Activated B cell treated with CpG ODN at 0.5 μM for 24 hours (primary cell): ENCODE measurements around the gene SCO1. TPM values are rescaled to one million over a fixed set of nuclear protein-coding genes. Genes with fewer than 3 reads are reported as not detected.
A peak's percentile ranks its signal among the peaks of the same experiment; 100 is the strongest.
"Not testable (repeated sequence)": the region's sequence is repeated elsewhere in the genome, so short reads cannot be mapped to it uniquely, and the experiment has no call there.

Experiments
- ATAC-seq: fragments of 200-7000 bp; cut with Tn5 transposase; one replicate; pipeline ENCODE4 v1.10.0; 2021; ENCODE audit warnings: low read depth, mild to moderate bottlenecking, moderate library complexity
- CTCF ChIA-PET: fragments of 350-600 bp; sonication (Branson Sonifier 250); formaldehyde crosslinking; loops from one replicate; lab custom pipeline; 2021; ENCODE audit warnings: antibody characterized with exemption; lab: Charles Lee
- POLR2A ChIA-PET: fragments of 350-600 bp; sonication (Branson Sonifier 250); formaldehyde crosslinking; loops from one replicate; lab custom pipeline; 2021; ENCODE audit warnings: antibody characterized with exemption; lab: Charles Lee
- DNase-seq: peaks from one replicate; pipeline ENCODE4 v3.0.0; 2022
- H3K27ac Mint-ChIP-seq: one replicate; pipeline ENCODE4 v1.8.0; 2020; ENCODE audit warnings: mixed read lengths
- H3K27me3 Mint-ChIP-seq: one replicate; pipeline ENCODE4 v1.8.0; 2021; ENCODE audit warnings: mixed read lengths
- H3K36me3 Mint-ChIP-seq: one replicate; pipeline ENCODE4 v1.8.0; 2021; ENCODE audit warnings: low read depth, mixed read lengths
- H3K4me1 Mint-ChIP-seq: one replicate; pipeline ENCODE4 v1.8.0; 2021; ENCODE audit warnings: mixed read lengths
- H3K4me3 Mint-ChIP-seq: one replicate; pipeline ENCODE4 v1.8.0; 2020; ENCODE audit warnings: mild to moderate bottlenecking, mixed read lengths
- H3K9me3 Mint-ChIP-seq: one replicate; pipeline ENCODE4 v1.8.0; 2020; ENCODE audit warnings: mixed read lengths
- CTCF ChIP-seq: fragments of 200-600 bp; IDR thresholded peaks from one replicate; pipeline ENCODE4 v1.8.0; 2022; ENCODE audit warnings: antibody characterized with exemption, mild to moderate bottlenecking
- intact Hi-C: fragments of 100-400 bp; cut with micrococcal nuclease; formaldehyde crosslinking; loops from one replicate; pipeline ENCODE4 v1.15.1; 2024
- total RNA-seq: library from RNA; stranded (reverse); gene quantifications from 2 replicates; pipeline ENCODE4 v1.2.3, GENCODE V29; 2022

Gene SCO1
- total RNA-seq, 1 donor from 2014 or later, result 33.3 TPM

- no peaks in the 10 kb centered on the region for H3K9me3 Mint-ChIP-seq
- ATAC-seq (no peak), DNase-seq (no peak)
- no peak for TF ChIP-seq CTCF
- H3K27ac Mint-ChIP-seq, result no peak overlapping the region
- peaks cover 14% of the 10 kb centered on the region for H3K27me3 Mint-ChIP-seq
- H3K4me3 Mint-ChIP-seq, result peak overlapping the region; percentile 2
- POLR2A ChIA-PET, result interaction anchor here (0.6 kb wide), 1 partner anchor 13 kb away, joined by 7 read pairs; no protein-coding TSS in a partner anchor
- H3K4me1 Mint-ChIP-seq, result peaks cover 3% of the 10 kb centered on the region
- H3K36me3 Mint-ChIP-seq, result no peaks in the 10 kb centered on the region
- intact Hi-C loops, result no loop called here
- CTCF ChIA-PET, result interaction anchor here (1.0 to 2.4 kb wide), 3 partner anchors 11 to 108 kb away, joined by 3 to 8 read pairs (median 4); no protein-coding TSS in a partner anchor
Observed at GRCh38 chr17:10737168-10737622, 39.9 kb upstream of the SCO1 start.

- no peaks in the 10 kb centered on the region for H3K9me3 Mint-ChIP-seq
- intact Hi-C loops, result no loop called here
- CTCF ChIA-PET, result interaction anchor here (1.7 kb wide), 1 partner anchor 12 kb away, joined by 4 read pairs; no protein-coding TSS in a partner anchor
- H3K27ac Mint-ChIP-seq, result no peak overlapping the region
- DNase-seq (no peak), ATAC-seq (no peak)
- no peaks in the 10 kb centered on the region for H3K36me3 Mint-ChIP-seq
- POLR2A ChIA-PET, result no interaction called here
- H3K4me3 Mint-ChIP-seq, result no peak overlapping the region
- no peak for TF ChIP-seq CTCF
- peaks cover 16% of the 10 kb centered on the region for H3K27me3 Mint-ChIP-seq
- H3K4me1 Mint-ChIP-seq, result peaks cover 6% of the 10 kb centered on the region
Observed at GRCh38 chr17:10735821-10736220, 38.5 kb upstream of the SCO1 start.

GRCh38 chr17:10735251-10735650 lies 37.9 kb upstream of the SCO1 start:
- no peak for TF ChIP-seq CTCF
- intact Hi-C loops, result no loop called here

GRCh38 chr17:10733666-10734065 lies 36.3 kb upstream of the SCO1 start:
- H3K9me3 Mint-ChIP-seq, result no peaks in the 10 kb centered on the region
- POLR2A ChIA-PET, result no interaction called here
- no peak overlapping the region for H3K27ac Mint-ChIP-seq
- no peak for ATAC-seq
- peaks cover 10% of the 10 kb centered on the region for H3K27me3 Mint-ChIP-seq
- DNase-seq, result no peak
- H3K4me3 Mint-ChIP-seq, result no peak overlapping the region
- CTCF ChIA-PET, result no interaction called here
- no peaks in the 10 kb centered on the region for H3K36me3 Mint-ChIP-seq
- TF ChIP-seq CTCF, result no peak
- H3K4me1 Mint-ChIP-seq, result peaks cover 15% of the 10 kb centered on the region
- intact Hi-C loops, result no loop called here

More at GRCh38 chr17:10735251-10735650, 37.9 kb upstream of the SCO1 start:
- ChIA-PET POLR2A (no interaction called here), CTCF (no interaction called here)
- Mint-ChIP-seq H3K27me3 (peaks cover 14% of the 10 kb centered on the region), H3K9me3 (no peaks in the 10 kb centered on the region), H3K4me1 (peaks cover 10% of the 10 kb centered on the region), H3K4me3 (no peak overlapping the region), H3K36me3 (no peaks in the 10 kb centered on the region), H3K27ac (no peak overlapping the region)
- no peak for DNase-seq
- ATAC-seq, result no peak

GRCh38 chr17:10732121-10732520 lies 34.8 kb upstream of the SCO1 start:
- H3K36me3 Mint-ChIP-seq, ATAC-seq, POLR2A ChIA-PET, H3K27me3 Mint-ChIP-seq, H3K27ac Mint-ChIP-seq, DNase-seq, CTCF ChIA-PET, H3K4me3 Mint-ChIP-seq, intact Hi-C loops, H3K9me3 Mint-ChIP-seq: not testable (repeated sequence)
- H3K4me1 Mint-ChIP-seq, result peaks cover 13% of the 10 kb centered on the region
